H9 (cell line): ENCODE data around the gene CDK16. TPM values are rescaled to one million over a fixed set of nuclear protein-coding genes. Genes with fewer than 3 reads are reported as not detected.

Source experiments
- DNase-seq: peaks from one replicate; pipeline ENCODE4 v3.0.0-alpha.2; 2017
- H2AFZ ChIP-seq: one replicate; pipeline ENCODE4 v1.6.1; 2013; ENCODE audit warnings: mild to moderate bottlenecking, low read length, control low read depth, moderate library complexity
- H2AK5ac ChIP-seq: 2 replicates; pipeline ENCODE4 v1.6.1; 2013; ENCODE audit warnings: low read length, control low read depth, mixed read lengths; ENCODE audit not compliant: insufficient read length
- H2BK120ac ChIP-seq: one replicate; pipeline ENCODE4 v1.6.1; 2013; ENCODE audit warnings: low read depth, mild to moderate bottlenecking, low read length, control low read depth, inconsistent platforms; ENCODE audit not compliant: poor library complexity, severe bottlenecking
- H2BK12ac ChIP-seq: 2 replicates; pipeline ENCODE4 v1.6.1; 2013; ENCODE audit warnings: low read length, control low read depth, mixed read lengths, low read depth; ENCODE audit not compliant: insufficient read length
- H2BK15ac ChIP-seq: 2 replicates; pipeline ENCODE4 v1.6.1; 2013; ENCODE audit warnings: low read depth, low read length, control low read depth
- H2BK20ac ChIP-seq: one replicate; pipeline ENCODE4 v1.6.1; 2013; ENCODE audit warnings: low read depth, mild to moderate bottlenecking, low read length, control low read depth, inconsistent platforms; ENCODE audit not compliant: poor library complexity, severe bottlenecking
- H2BK5ac ChIP-seq: 2 replicates; pipeline ENCODE4 v1.6.1; 2013; ENCODE audit warnings: low read length, control low read depth, mixed read lengths; ENCODE audit not compliant: insufficient read length
- H3K14ac ChIP-seq: 2 replicates; pipeline ENCODE4 v1.6.1; 2013; ENCODE audit warnings: low read length, control low read depth; ENCODE audit not compliant: insufficient read depth
- H3K18ac ChIP-seq: 2 replicates; pipeline ENCODE4 v1.6.1; 2013; ENCODE audit warnings: low read depth, mild to moderate bottlenecking, mixed read lengths, low read length, control low read depth; ENCODE audit not compliant: insufficient read length
- H3K23ac ChIP-seq: 2 replicates; pipeline ENCODE4 v1.6.1; 2013; ENCODE audit warnings: low read length, control low read depth, mixed read lengths, low read depth; ENCODE audit not compliant: insufficient read length
- H3K23me2 ChIP-seq: 2 replicates; pipeline ENCODE4 v1.6.1; 2013; ENCODE audit warnings: low read depth, mild to moderate bottlenecking, mixed read lengths, low read length, control low read depth; ENCODE audit not compliant: insufficient read length, poor library complexity, severe bottlenecking
- H3K27ac ChIP-seq: 2 replicates; pipeline ENCODE4 v1.5.1; 2013; ENCODE audit warnings: low read length, control low read depth, mixed read lengths, low read depth; ENCODE audit not compliant: insufficient read length
- H3K27me3 ChIP-seq: 2 replicates; pipeline ENCODE4 v1.6.1; 2013; ENCODE audit warnings: low read length, control low read depth, inconsistent platforms; ENCODE audit not compliant: insufficient read depth
- H3K4ac ChIP-seq: 2 replicates; pipeline ENCODE4 v1.6.1; 2013; ENCODE audit warnings: low read depth, mild to moderate bottlenecking, control low read depth, inconsistent platforms, low read length, moderate library complexity
- H3K4me1 ChIP-seq: 2 replicates; pipeline ENCODE4 v1.6.1; 2013; ENCODE audit warnings: low read length, control low read depth, inconsistent platforms; ENCODE audit not compliant: insufficient read depth
- H3K4me2 ChIP-seq: 2 replicates; pipeline ENCODE4 v1.6.1; 2013; ENCODE audit warnings: low read length, control low read depth, mixed read lengths; ENCODE audit not compliant: insufficient read length, insufficient read depth
- H3K56ac ChIP-seq: 2 replicates; pipeline ENCODE4 v1.6.1; 2013; ENCODE audit warnings: low read depth, mild to moderate bottlenecking, mixed read lengths, low read length, control low read depth; ENCODE audit not compliant: insufficient read length
- H3K79me1 ChIP-seq: 2 replicates; pipeline ENCODE4 v1.6.1; 2013; ENCODE audit warnings: low read depth, mild to moderate bottlenecking, moderate library complexity, low read length, control low read depth, inconsistent platforms; ENCODE audit not compliant: insufficient read depth, poor library complexity, severe bottlenecking
- H3K79me2 ChIP-seq: 2 replicates; pipeline ENCODE4 v1.6.1; 2013; ENCODE audit warnings: low read length, control low read depth, inconsistent platforms; ENCODE audit not compliant: insufficient read depth
- H3K9ac ChIP-seq: 2 replicates; pipeline ENCODE4 v1.6.1; 2013; ENCODE audit warnings: low read length, control low read depth, mixed read lengths; ENCODE audit not compliant: insufficient read length; ENCODE audit errors: extremely low read depth
- H3K9me3 ChIP-seq: one replicate; pipeline ENCODE4 v1.6.1; 2013; ENCODE audit warnings: low read depth, low read length, inconsistent platforms; ENCODE audit not compliant: control insufficient read depth
- H3T11ph ChIP-seq: one replicate; pipeline ENCODE4 v1.6.1; 2013; ENCODE audit warnings: mild to moderate bottlenecking, low read length, control low read depth, inconsistent platforms
- H4K20me1 ChIP-seq: one replicate; pipeline ENCODE4 v1.6.1; 2013; ENCODE audit not compliant: control insufficient read depth, insufficient read length, insufficient read depth
- H4K5ac ChIP-seq: 2 replicates; pipeline ENCODE4 v1.6.1; 2013; ENCODE audit warnings: low read depth, mild to moderate bottlenecking, mixed read lengths, low read length, control low read depth; ENCODE audit not compliant: insufficient read length
- H4K8ac ChIP-seq: replicated peaks from 2 replicates; pipeline ENCODE4 v1.6.1; 2013; ENCODE audit warnings: low read length, control low read depth, mixed read lengths, low read depth; ENCODE audit not compliant: insufficient read length
- H4K91ac ChIP-seq: 2 replicates; pipeline ENCODE4 v1.6.1; 2013; ENCODE audit warnings: low read depth, mild to moderate bottlenecking, moderate library complexity, mixed read lengths, low read length, control low read depth; ENCODE audit not compliant: insufficient read length
- H3K27ac Mint-ChIP-seq, 3 experiments: 2 replicates in 2 of 3; 3 replicates in 1 of 3; pipeline ENCODE4 v1.8.0; 2020 to 2021; ENCODE audit warnings: mixed read lengths in 3 of 3, mild to moderate bottlenecking in 1 of 3, moderate library complexity in 1 of 3
- H3K27me3 Mint-ChIP-seq: 2 replicates; pipeline ENCODE4 v1.8.0; 2021; ENCODE audit warnings: low read depth, mild to moderate bottlenecking, moderate library complexity, mixed read lengths
- H3K36me3 Mint-ChIP-seq, 3 experiments: 2 replicates in 2 of 3; 3 replicates in 1 of 3; pipeline ENCODE4 v1.8.0; 2020 to 2021; ENCODE audit warnings: low read depth in 3 of 3, mixed read lengths in 3 of 3; ENCODE audit not compliant: insufficient read depth in 1 of 3
- H3K4me1 Mint-ChIP-seq, 2 experiments: 2 replicates each; pipeline ENCODE4 v1.8.0; 2020; ENCODE audit warnings: mixed read lengths in 2 of 2
- H3K4me3 Mint-ChIP-seq, 2 experiments: 2 replicates in 1 of 2; 3 replicates in 1 of 2; pipeline ENCODE4 v1.8.0; 2020 to 2021; ENCODE audit warnings: mild to moderate bottlenecking in 2 of 2, mixed read lengths in 2 of 2, moderate library complexity in 1 of 2
- H3K9me3 Mint-ChIP-seq, 2 experiments: 2 replicates in 1 of 2; 3 replicates in 1 of 2; pipeline ENCODE4 v1.8.0; 2020; ENCODE audit warnings: mild to moderate bottlenecking in 2 of 2, mixed read lengths in 2 of 2, moderate library complexity in 1 of 2
- CTCF ChIP-seq: fragments of 200-600 bp; sonication (generic); conservative IDR thresholded peaks from 3 replicates; pipeline ENCODE4 v1.8.0; 2021; ENCODE audit warnings: antibody characterized with exemption, mild to moderate bottlenecking
- WGBS: extraction: QIAGEN DNeasy Blood & Tissue Kit; methylation state at CpG from one replicate; pipeline ENCODE4 v1.1.7; 2013; ENCODE audit warnings: missing lambda C conversion rate, low lambda C conversion rate, mixed read lengths; ENCODE audit not compliant: insufficient read length; ENCODE audit errors: extremely low coverage; 5-methylcytosine and 5-hydroxymethylcytosine counted together
- total RNA-seq: library from RNA; stranded (reverse); gene quantifications from 2 replicates; pipeline ENCODE4 v1.2.1, GENCODE V29; 2021

CDK16 gene
- total RNA-seq, 1 experiment from 2014 or later = 226 TPM

DNA sequence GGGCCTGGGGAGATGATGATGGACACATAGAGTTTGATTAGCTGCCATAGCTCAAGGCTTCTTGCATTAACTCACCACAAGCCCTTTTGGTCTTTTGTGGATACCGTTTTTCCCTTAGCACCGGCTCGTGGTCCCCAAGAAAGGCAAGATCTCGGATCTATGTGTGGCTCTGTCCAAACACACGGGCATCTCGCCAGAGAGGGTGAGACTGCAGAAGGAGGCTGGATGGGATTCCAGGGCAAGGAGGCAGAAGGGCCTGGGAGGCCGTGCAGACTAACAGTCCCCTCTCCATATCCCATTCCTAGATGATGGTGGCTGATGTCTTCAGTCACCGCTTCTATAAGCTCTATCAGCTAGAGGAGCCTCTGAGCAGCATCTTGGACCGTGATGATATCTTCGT is 23.8 kb downstream of the CDK16 start:
- Histone ChIP-seq H4K5ac (no peak overlapping the region), H2AK5ac (no peak overlapping the region), H3K9ac (no peak overlapping the region), H3K23ac (no peak overlapping the region), H3T11ph (no peak overlapping the region), H3K27ac (no peak overlapping the region), H3K18ac (no peak overlapping the region), H3K23me2 (no peaks in the 10 kb centered on the region), H3K4ac (no peak overlapping the region), H4K20me1 (no peaks in the 10 kb centered on the region), H3K4me2 (no peak overlapping the region), H3K9me3 (no peaks in the 10 kb centered on the region), H3K4me1 (no peaks in the 10 kb centered on the region), H2BK20ac (no peak overlapping the region), H3K14ac (no peak overlapping the region), H4K8ac (no peak overlapping the region), H3K79me2 (no peaks in the 10 kb centered on the region), H2BK5ac (no peak overlapping the region), H2BK120ac (no peak overlapping the region), H4K91ac (no peak overlapping the region), H2BK12ac (no peak overlapping the region), H2BK15ac (no peak overlapping the region), H2AFZ (no peak overlapping the region), H3K27me3 (no peaks in the 10 kb centered on the region), H3K56ac (no peak overlapping the region), H3K79me1 (no peaks in the 10 kb centered on the region)
- Mint-ChIP-seq H3K4me3 (no peak overlapping the region), H3K36me3 (peaks cover 58 to 79% (median 76%) of the 10 kb centered on the region in 3 experiments; a peak in 6 of 7 replicates), H3K27me3 (no peaks in the 10 kb centered on the region), H3K9me3 (no peaks in the 10 kb centered on the region; a peak in 1 of 5 replicates), H3K4me1 (no peaks in the 10 kb centered on the region), H3K27ac (no peak overlapping the region)
- DNase-seq = no peak
- TF ChIP-seq CTCF = no peak
- no CpG with 5 or more reads among the region's 10 CpGs for WGBS
